G401.6 (cell line): Measurements from ENCODE around the gene LRRC8E.
A peak's percentile ranks its signal among the peaks of the same experiment; 100 is the strongest.

ENCODE experiments used
- FAIRE-seq: peaks from 2 replicates; lab custom pipeline; 2012; peaks lifted over from hg19 to GRCh38; lab: Jason Lieb, UNC

The LRRC8E gene

GRCh38 chr19:7868326-7868670 is 20.0 kb upstream of the LRRC8E start:
- FAIRE-seq = no peak

- peak; percentile 98 for FAIRE-seq
These were observed 19.4 kb upstream of the LRRC8E start for GRCh38 chr19:7868671-7869452.

GRCh38 chr19:7869453-7869909 is 18.8 kb upstream of the LRRC8E start:
- no peak for FAIRE-seq

GRCh38 chr19:7869910-7870511 is 18.3 kb upstream of the LRRC8E start:
- FAIRE-seq = peak; percentile 87

- peak; percentile 99 for FAIRE-seq
These were observed 17.5 kb upstream of the LRRC8E start for GRCh38 chr19:7870571-7871436.

GRCh38 chr19:7871437-7872305 is 16.6 kb upstream of the LRRC8E start:
- FAIRE-seq = peak; percentile 98

GRCh38 chr19:7872306-7873204 is 15.8 kb upstream of the LRRC8E start:
- FAIRE-seq = no peak

- no peak for FAIRE-seq
These were observed 14.8 kb upstream of the LRRC8E start for GRCh38 chr19:7873304-7874075.

- FAIRE-seq = peak; percentile 63
These were observed 14.0 kb upstream of the LRRC8E start, which contains the start of gene PRR36 for GRCh38 chr19:7874076-7874896. PRR36 (minus strand) TSS chr19:7874390; CDS start chr19:7873689, 701 bp downstream.

- FAIRE-seq = no peak
These were observed 13.4 kb upstream of the LRRC8E start for GRCh38 chr19:7874897-7875273.

GRCh38 chr19:7877249-7877836 is 11.0 kb upstream of the LRRC8E start:
- no peak for FAIRE-seq

GRCh38 chr19:7879111-7879807 is 9.1 kb upstream of the LRRC8E start:
- no peak for FAIRE-seq

- no peak for FAIRE-seq
These were observed 8.5 kb upstream of the LRRC8E start for GRCh38 chr19:7879836-7880235.

GRCh38 chr19:7881910-7882309 is 6.4 kb upstream of the LRRC8E start:
- FAIRE-seq = no peak

GRCh38 chr19:7883105-7883504 is 5.2 kb upstream of the LRRC8E start:
- FAIRE-seq = no peak

- no peak for FAIRE-seq
These were observed 4.3 kb upstream of the LRRC8E start for GRCh38 chr19:7883796-7884570.

GRCh38 chr19:7885818-7886217 is 2.5 kb upstream of the LRRC8E start:
- no peak for FAIRE-seq
